B cell (primary cell): ENCODE data around the gene TAS2R13. TPM values are rescaled to one million over a fixed set of nuclear protein-coding genes. Genes with fewer than 3 reads are reported as not detected.

ENCODE experiments used
- ATAC-seq: fragments of 200-7000 bp; cut with Tn5 transposase; one replicate; pipeline ENCODE4 v1.10.0; 2021; ENCODE audit warnings: low read depth, mild to moderate bottlenecking, moderate number of reproducible peaks, moderate library complexity
- CTCF ChIA-PET: fragments of 350-600 bp; sonication (Branson Sonifier 250); formaldehyde crosslinking; loops from one replicate; lab custom pipeline; 2021; ENCODE audit warnings: antibody characterized with exemption, inconsistent platforms; lab: Charles Lee
- POLR2A ChIA-PET: fragments of 350-600 bp; sonication (Branson Sonifier 250); formaldehyde crosslinking; loops from one replicate; lab custom pipeline; 2021; ENCODE audit warnings: antibody characterized with exemption; lab: Charles Lee
- DNase-seq: peaks from one replicate; pipeline ENCODE4 v3.0.0; 2013
- H2AFZ ChIP-seq: 2 replicates; pipeline ENCODE4 v1.6.1; 2012; ENCODE audit warnings: mild to moderate bottlenecking, low read depth, low read length; ENCODE audit not compliant: insufficient read depth, poor library complexity, severe bottlenecking
- H3K27ac ChIP-seq, 2 donors: 1 replicate in 1 of 2; 2 replicates in 1 of 2; pipeline ENCODE4 v1.5.1; 2012 to 2013; ENCODE audit warnings: low read length in 2 of 2, mild to moderate bottlenecking in 2 of 2, moderate library complexity in 1 of 2
- H3K27me3 ChIP-seq, 4 experiments: fragments of 200-600 bp in 1 of 4; sonication (generic) in 1 of 4; replicated peaks in 1 of 4; 1 replicate in 2 of 4; 2 replicates in 2 of 4; pipeline versions ENCODE4 v1.6.1 to v1.7.0; 2013 to 2016; ENCODE audit warnings: low read length in 3 of 4, mild to moderate bottlenecking in 2 of 4, mixed read lengths in 1 of 4, moderate library complexity in 1 of 4; ENCODE audit not compliant: insufficient read depth in 4 of 4, control insufficient read depth in 3 of 4; ENCODE audit errors: control extremely low read depth in 1 of 4
- H3K36me3 ChIP-seq, 2 experiments: replicated peaks in 1 of 2; 1 replicate in 1 of 2; 2 replicates in 1 of 2; pipeline versions ENCODE4 v1.6.1 to v1.7.1; 2013; ENCODE audit warnings: low read length in 1 of 2; ENCODE audit not compliant: insufficient read depth in 2 of 2, control insufficient read depth in 1 of 2; ENCODE audit errors: control extremely low read depth in 1 of 2, extremely low read depth in 1 of 2
- H3K4me1 ChIP-seq, 2 donors: fragments of 200-600 bp in 1 of 2; sonication (generic) in 1 of 2; 1 replicate in 1 of 2; 2 replicates in 1 of 2; pipeline versions ENCODE4 v1.5.1 to v1.6.1; 2013 to 2017; ENCODE audit warnings: low read length in 2 of 2; ENCODE audit not compliant: control insufficient read depth in 2 of 2, insufficient read depth in 2 of 2
- H3K4me2 ChIP-seq: replicated peaks from 2 replicates; pipeline ENCODE3; 2012; ENCODE audit warnings: mild to moderate bottlenecking, low read depth, low read length; ENCODE audit not compliant: poor library complexity, severe bottlenecking
- H3K4me3 ChIP-seq, 5 experiments: fragments of 200-600 bp in 1 of 5; sonication (generic) in 1 of 5; 1 replicate in 3 of 5; 2 replicates in 2 of 5; pipeline versions ENCODE4 v1.5.1 to v1.7.0; 2011 to 2016; ENCODE audit warnings: low read length in 4 of 5, mild to moderate bottlenecking in 4 of 5, low read depth in 2 of 5, control low read depth in 1 of 5, moderate library complexity in 1 of 5; ENCODE audit not compliant: insufficient read depth in 1 of 5; ENCODE audit errors: control extremely low read depth in 1 of 5, extremely low read depth in 1 of 5
- H3K79me2 ChIP-seq: fragments of 200-600 bp; sonication (generic); one replicate; pipeline ENCODE4 v1.6.0; 2016; ENCODE audit warnings: low read length; ENCODE audit not compliant: control insufficient read depth, insufficient read depth
- H3K9ac ChIP-seq: fragments of 200-600 bp; sonication (generic); 2 replicates; pipeline ENCODE4 v1.6.1; 2017; ENCODE audit warnings: mild to moderate bottlenecking, low read length, moderate library complexity
- H3K9me3 ChIP-seq, 3 donors: one replicate each; pipeline versions ENCODE4 v1.6.1 to v1.7.1; 2013; ENCODE audit warnings: low read length in 2 of 3; ENCODE audit not compliant: control insufficient read depth in 2 of 3, insufficient read depth in 1 of 3; ENCODE audit errors: control extremely low read depth in 1 of 3
- H4K20me1 ChIP-seq: 2 replicates; pipeline ENCODE4 v1.6.0; 2012; ENCODE audit warnings: mild to moderate bottlenecking, low read length; ENCODE audit not compliant: insufficient read depth, control insufficient read depth, poor library complexity, severe bottlenecking
- H3K27ac Mint-ChIP-seq: one replicate; pipeline ENCODE4 v1.8.0; 2021; ENCODE audit warnings: mixed read lengths
- H3K27me3 Mint-ChIP-seq: one replicate; pipeline ENCODE4 v1.8.0; 2021; ENCODE audit warnings: mixed read lengths
- H3K4me1 Mint-ChIP-seq: one replicate; pipeline ENCODE4 v1.8.0; 2021; ENCODE audit warnings: mixed read lengths
- H3K4me3 Mint-ChIP-seq: one replicate; pipeline ENCODE4 v1.8.0; 2021; ENCODE audit warnings: mixed read lengths
- H3K9me3 Mint-ChIP-seq: one replicate; pipeline ENCODE4 v1.8.0; 2022; ENCODE audit warnings: mixed read lengths; ENCODE audit not compliant: insufficient read depth
- CTCF ChIP-seq: fragments of 200-600 bp; IDR thresholded peaks from one replicate; pipeline ENCODE4 v1.8.0; 2022; ENCODE audit warnings: antibody characterized with exemption, mild to moderate bottlenecking
- EZH2 ChIP-seq: IDR thresholded peaks from 2 replicates; pipeline ENCODE4 v1.6.1; 2012; ENCODE audit warnings: borderline replicate concordance, low read depth, mild to moderate bottlenecking, moderate library complexity, low read length; ENCODE audit not compliant: insufficient read depth, poor library complexity, severe bottlenecking
- WGBS: methylation state at CpG from one replicate; pipeline ENCODE4 v1.1.5; 2013; ENCODE audit warnings: missing lambda C conversion rate; ENCODE audit not compliant: insufficient coverage; 5-methylcytosine and 5-hydroxymethylcytosine counted together
- intact Hi-C: fragments of 100-400 bp; cut with micrococcal nuclease; formaldehyde crosslinking; loops from one replicate; pipeline ENCODE4 v1.10.0; 2022
- polyA plus RNA-seq: library from polyadenylated mRNA; depleted of rRNA; stranded (reverse); fragments of >200 nt; gene quantifications from 2 replicates; pipeline ENCODE4 v1.2.3, GENCODE V29; 2012
- total RNA-seq, 2 donors: library from RNA; stranded (reverse); fragments of 120-200 nt in 1 of 2; gene quantifications; 1 replicate in 1 of 2; 2 replicates in 1 of 2; pipeline versions ENCODE4 v1.2.3 to v1.2.4, GENCODE V29; 2013 to 2022

Gene TAS2R13
- total and polyA plus RNA-seq, 2 donors (not counting 1 experiment from before 2014, with no cell fraction given) = 0.06 to 0.96 TPM

GRCh38 chr12:10873378-10873777 lies 36.0 kb downstream of the TAS2R13 start:
- no peak overlapping the region for H3K4me3 ChIP-seq
- no peak overlapping the region for H2AFZ ChIP-seq
- DNase-seq (no peak), ATAC-seq (no peak)
- POLR2A ChIA-PET = no interaction called here
- H3K9ac ChIP-seq = no peak overlapping the region
- H3K27ac Mint-ChIP-seq = no peak overlapping the region
- H3K9me3 ChIP-seq = no peaks in the 10 kb centered on the region
- peaks cover 0 to 9% of the 10 kb centered on the region in 2 experiments for H3K36me3 ChIP-seq
- no peak overlapping the region for H3K27ac ChIP-seq
- H3K27me3 Mint-ChIP-seq = no peaks in the 10 kb centered on the region
- CTCF ChIA-PET = no interaction called here
- no peak overlapping the region for H3K4me3 Mint-ChIP-seq
- H3K9me3 Mint-ChIP-seq = peaks cover 8% of the 10 kb centered on the region
- no peak overlapping the region for H3K4me2 ChIP-seq
- 100% methylated on average over 1 of the region's 2 CpGs for whole genome bisulfite sequencing
- intact Hi-C loops = no loop called here
- no peaks in the 10 kb centered on the region for H3K79me2 ChIP-seq
- H3K4me1 ChIP-seq = no peaks in the 10 kb centered on the region
- no peaks in the 10 kb centered on the region for H4K20me1 ChIP-seq
- no peaks in the 10 kb centered on the region for H3K27me3 ChIP-seq
- no peaks in the 10 kb centered on the region for H3K4me1 Mint-ChIP-seq
- no peak for TF ChIP-seq EZH2
- TF ChIP-seq CTCF = no peak

GRCh38 chr12:10867381-10867780 lies 42.0 kb downstream of the TAS2R13 start:
- no peak overlapping the region for H3K27ac Mint-ChIP-seq
- ATAC-seq (no peak), DNase-seq (no peak)
- H3K9ac ChIP-seq = no peak overlapping the region
- H3K9me3 ChIP-seq = peaks cover 0 to 3% (median 0%) of the 10 kb centered on the region in 3 donors
- H3K79me2 ChIP-seq = no peaks in the 10 kb centered on the region
- H3K27me3 Mint-ChIP-seq = no peaks in the 10 kb centered on the region
- no peak for TF ChIP-seq CTCF
- H2AFZ ChIP-seq = no peak overlapping the region
- no peak overlapping the region for H3K4me3 ChIP-seq
- no peaks in the 10 kb centered on the region for H3K4me1 ChIP-seq
- H3K4me2 ChIP-seq = no peak overlapping the region
- no peaks in the 10 kb centered on the region for H3K36me3 ChIP-seq
- H3K4me1 Mint-ChIP-seq = no peaks in the 10 kb centered on the region
- no peak overlapping the region for H3K27ac ChIP-seq
- H4K20me1 ChIP-seq = no peaks in the 10 kb centered on the region
- peaks cover 9% of the 10 kb centered on the region for H3K9me3 Mint-ChIP-seq
- no peaks in the 10 kb centered on the region for H3K27me3 ChIP-seq
- ChIA-PET CTCF (no interaction called here), POLR2A (no interaction called here)
- no peak overlapping the region for H3K4me3 Mint-ChIP-seq
- intact Hi-C loops = no loop called here
- WGBS = no CpG with 5 or more reads among the region's 2 CpGs
